Endothelial cell of umbilical vein (primary cell): ENCODE data around the gene TENT5C. TPM values are rescaled to one million over a fixed set of nuclear protein-coding genes. Genes with fewer than 3 reads are reported as not detected.

Experiments
- BruUV-seq: library from RNA; stranded (reverse); fragments of 400-500 nt; replicated peaks from 2 replicates; lab custom pipeline; 2021; lab: Mats Ljungman, UMichigan
- CTCF ChIA-PET: fragments of 300-600, 350-600 bp; sonication (Branson Sonifier 250); formaldehyde crosslinking; loops from one replicate; lab custom pipeline; 2021; ENCODE audit warnings: antibody characterized with exemption, inconsistent platforms; lab: Charles Lee
- POLR2A ChIA-PET: fragments of 300-600, 350-600 bp; sonication (Branson Sonifier 250); formaldehyde crosslinking; loops from one replicate; lab custom pipeline; 2021; ENCODE audit warnings: antibody characterized with exemption, inconsistent platforms; lab: Charles Lee
- DNase-seq: peaks from one replicate; pipeline ENCODE4 v3.0.0-alpha.2; 2011; ENCODE audit warnings: low read depth, low spot score
- FAIRE-seq: peaks from 2 replicates; lab custom pipeline; 2011; peaks lifted over from hg19 to GRCh38; lab: Jason Lieb, UNC
- H2AFZ ChIP-seq: 2 replicates; pipeline ENCODE4 v1.6.0; 2012; ENCODE audit warnings: low read depth, low read length, control low read depth, inconsistent platforms
- H3K27ac ChIP-seq: 2 replicates; pipeline ENCODE4 v1.5.1; 2011; ENCODE audit warnings: low read depth, mild to moderate bottlenecking, control low read depth, low read length, moderate library complexity; ENCODE audit not compliant: insufficient read depth
- H3K27me3 ChIP-seq, 2 experiments: 2 replicates each; pipeline versions ENCODE4 v1.6.0 to v1.6.1; 2011; ENCODE audit warnings: low read length in 2 of 2, mixed read lengths in 1 of 2; ENCODE audit not compliant: control insufficient read depth in 2 of 2, insufficient read depth in 2 of 2
- H3K36me3 ChIP-seq, 2 experiments: 2 replicates in 1 of 2; 3 replicates in 1 of 2; pipeline ENCODE4 v1.5.1; 2011; ENCODE audit warnings: low read length in 2 of 2, mild to moderate bottlenecking in 1 of 2, moderate library complexity in 1 of 2; ENCODE audit not compliant: control insufficient read depth in 2 of 2, insufficient read depth in 2 of 2; ENCODE audit errors: extremely low read depth in 1 of 2
- H3K4me1 ChIP-seq: 3 replicates; pipeline ENCODE4 v1.5.1; 2011; ENCODE audit warnings: mild to moderate bottlenecking, low read length; ENCODE audit not compliant: control insufficient read depth, insufficient read depth; ENCODE audit errors: extremely low read depth
- H3K4me2 ChIP-seq: 2 replicates; pipeline ENCODE4 v1.6.1; 2011; ENCODE audit warnings: low read length, control low read depth, mixed read lengths; ENCODE audit not compliant: insufficient read depth
- H3K4me3 ChIP-seq, 3 experiments: fragments of 200-600 bp in 1 of 3; sonication (generic), shearing (Covaris generic) in 1 of 3; replicated peaks in 1 of 3; 2 replicates each; pipeline ENCODE4 v1.5.1; 2011 to 2016; ENCODE audit warnings: control low read depth in 3 of 3, low read length in 3 of 3, mild to moderate bottlenecking in 2 of 3, inconsistent platforms in 1 of 3, low read depth in 1 of 3, moderate library complexity in 1 of 3; ENCODE audit not compliant: insufficient read depth in 1 of 3
- H3K79me2 ChIP-seq: 2 replicates; pipeline ENCODE4 v1.6.0; 2012; ENCODE audit warnings: low read length, inconsistent platforms; ENCODE audit not compliant: control insufficient read depth, insufficient read depth
- H3K9ac ChIP-seq: replicated peaks from 2 replicates; pipeline ENCODE3; 2011; ENCODE audit warnings: low read length, control low read depth; ENCODE audit not compliant: insufficient read depth; ENCODE audit errors: extremely low read depth
- H3K9me1 ChIP-seq: replicated peaks from 3 replicates; pipeline ENCODE4 v1.6.0; 2011; ENCODE audit warnings: mild to moderate bottlenecking, low read length; ENCODE audit not compliant: control insufficient read depth, insufficient read depth; ENCODE audit errors: extremely low read depth
- H3K9me3 ChIP-seq: replicated peaks from 2 replicates; pipeline ENCODE4 v1.5.1; 2012; ENCODE audit warnings: low read length, inconsistent platforms; ENCODE audit not compliant: control insufficient read depth, insufficient read depth
- H4K20me1 ChIP-seq: replicated peaks from 2 replicates; pipeline ENCODE3; 2011; ENCODE audit warnings: mild to moderate bottlenecking, low read length; ENCODE audit not compliant: control insufficient read depth, insufficient read depth; ENCODE audit errors: extremely low read depth
- CTCF ChIP-seq, 2 donors: IDR thresholded peaks; 1 replicate in 1 of 2; 2 replicates in 1 of 2; pipeline ENCODE4 v1.5.1; 2011; ENCODE audit warnings: low read length in 2 of 2, mild to moderate bottlenecking in 2 of 2, moderate library complexity in 2 of 2, control low read depth in 1 of 2, inconsistent platforms in 1 of 2, low read depth in 1 of 2; ENCODE audit not compliant: insufficient read depth in 1 of 2; ENCODE audit errors: extremely low read depth in 1 of 2
- EZH2 ChIP-seq: IDR thresholded peaks from 2 replicates; pipeline ENCODE4 v1.6.1; 2012; ENCODE audit warnings: borderline replicate concordance, low read depth, mild to moderate bottlenecking, moderate library complexity, low read length, inconsistent platforms; ENCODE audit not compliant: severe bottlenecking
- FOS ChIP-seq: IDR thresholded peaks from 2 replicates; pipeline ENCODE4 v1.6.1; 2011; ENCODE audit warnings: mild to moderate bottlenecking, low read length, moderate library complexity, borderline replicate concordance; ENCODE audit not compliant: insufficient read depth
- GATA2 ChIP-seq: IDR thresholded peaks from 2 replicates; pipeline ENCODE4 v1.7.0; 2011; ENCODE audit warnings: low read depth, mild to moderate bottlenecking, moderate library complexity, mixed read lengths, low read length; ENCODE audit not compliant: insufficient read length, insufficient read depth
- JUN ChIP-seq: IDR thresholded peaks from 2 replicates; pipeline ENCODE4 v1.6.1; 2011; ENCODE audit warnings: borderline replicate concordance, low read depth; ENCODE audit not compliant: insufficient read length, insufficient read depth
- MAX ChIP-seq: IDR thresholded peaks from 2 replicates; pipeline ENCODE4 v1.6.1; 2011; ENCODE audit not compliant: insufficient read depth, insufficient read length
- MYC ChIP-seq: IDR thresholded peaks from one replicate; pipeline ENCODE4 v1.6.1; 2011; ENCODE audit warnings: mild to moderate bottlenecking, low read depth, low read length
- POLR2A ChIP-seq: IDR thresholded peaks from 2 replicates; pipeline ENCODE4 v1.6.1; 2012; ENCODE audit warnings: low read depth, mild to moderate bottlenecking, control low read depth, low read length
- POLR2AphosphoS5 ChIP-seq: IDR thresholded peaks from 2 replicates; pipeline ENCODE4 v1.6.1; 2012; ENCODE audit warnings: low read depth, mild to moderate bottlenecking, control low read depth, low read length, moderate library complexity; ENCODE audit not compliant: insufficient read depth
- dilution Hi-C: fragments of 300-500 bp; cut with MboI; formaldehyde crosslinking; loops from one replicate; pipeline ENCODE4 v1.15.0; 2019; ENCODE audit warnings: low sequenced_read_pairs; ENCODE audit not compliant: extremely low pct_ligation_motif_present
- intact Hi-C: fragments of 100-400 bp; cut with micrococcal nuclease; formaldehyde crosslinking; loops from one replicate; pipeline ENCODE4 v1.10.0; 2022
- polyA plus RNA-seq, 4 experiments: library from polyadenylated mRNA; depleted of rRNA in 3 of 4; stranded (reverse) in 3 of 4; unstranded in 1 of 4; fragments of >200 nt; gene quantifications; 2 replicates each; pipeline versions ENCODE4 v1.2.1 to v1.2.3, GENCODE V29; 2011 to 2012; ENCODE audit warnings: missing spikeins in 1 of 4
- total RNA-seq: library from RNA; stranded (reverse); gene quantifications from 2 replicates; pipeline ENCODE4 v1.2.3, GENCODE V29; 2021

TENT5C gene
- total and polyA plus RNA-seq, 2 donors (not counting 3 experiments of a cell fraction or from before 2014, with no cell fraction given): 0.06 to 0.22 TPM

GRCh38 chr1:117572546-117572945 is 33.3 kb upstream of the TENT5C start:
- ChIA-PET POLR2A (no interaction called here), CTCF (no interaction called here)
- no peaks in the 10 kb centered on the region for H4K20me1 ChIP-seq
- no peak overlapping the region for H3K4me2 ChIP-seq
- dilution Hi-C loops: no loop called here
- H3K9ac ChIP-seq: no peak overlapping the region
- H3K4me3 ChIP-seq: no peak overlapping the region
- no peaks in the 10 kb centered on the region for H3K36me3 ChIP-seq
- FAIRE-seq: no peak
- no peak for DNase-seq
- H3K27ac ChIP-seq: no peak overlapping the region
- no peak overlapping the region for H2AFZ ChIP-seq
- no peaks in the 10 kb centered on the region for H3K79me2 ChIP-seq
- intact Hi-C loops: no loop called here
- H3K9me3 ChIP-seq: no peaks in the 10 kb centered on the region
- no peaks in the 10 kb centered on the region for H3K4me1 ChIP-seq
- peaks cover 3 to 4% of the 10 kb centered on the region in 2 experiments for H3K27me3 ChIP-seq
- TF ChIP-seq EZH2 (no peak), POLR2A (no peak), JUN (no peak), POLR2AphosphoS5 (no peak), FOS (no peak), CTCF (IDR thresholded peaks at IDR 0.05; ENCODE audit: extremely low read depth in 1 of 2, insufficient read depth in 1 of 2, low read depth in 1 of 2, low read length in 2 of 2) (no peak), MYC (no peak), MAX (no peak), GATA2 (no peak)
- no TSS peak for BruUV-seq
- no peaks in the 10 kb centered on the region for H3K9me1 ChIP-seq
